ENCODE measurements around the gene HES3. TPM values are rescaled to one million over a fixed set of nuclear protein-coding genes. Genes with fewer than 3 reads are reported as not detected.

The HES3 gene
- total RNA-seq, 1 experiment from 2014 or later: not detected

DNA sequence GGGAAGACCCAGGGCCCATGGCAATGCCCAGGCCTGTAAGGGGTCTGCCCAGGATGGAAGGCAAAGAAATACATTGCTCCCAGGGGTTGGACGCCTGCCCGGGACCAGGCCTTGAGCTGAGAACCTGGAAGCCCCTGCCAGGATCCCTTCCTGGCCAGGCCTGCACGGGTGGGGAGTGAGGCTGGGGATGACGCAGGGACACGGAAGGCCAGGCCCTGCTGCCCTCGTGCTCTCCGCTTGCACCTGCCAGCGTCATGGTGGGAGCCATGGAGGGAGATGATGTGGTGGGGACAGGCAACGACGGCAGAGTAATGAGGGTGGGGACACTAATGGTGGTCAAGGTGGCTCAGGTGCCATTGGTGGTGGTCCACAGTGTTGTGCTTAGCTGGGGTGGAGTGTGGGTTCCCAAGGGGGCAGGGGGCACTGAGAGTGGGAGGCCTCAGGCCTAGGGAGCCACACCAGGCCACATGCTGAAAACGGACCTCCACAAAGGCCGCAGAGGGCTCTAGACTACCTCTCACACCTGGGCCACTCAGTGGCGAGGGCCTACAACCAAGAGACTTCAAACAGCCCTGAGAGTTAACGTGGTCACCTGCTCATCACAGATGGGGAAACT lies 4.3 kb downstream of the HES3 start:
- Histone ChIP-seq H3K27me3 (ENCODE audit: insufficient read depth, low read length) (no peaks in the 10 kb centered on the region), H3K27ac (ENCODE audit: low read depth, low read length) (no peak overlapping the region; the same call in 1 of the 2 replicates), H3K9me2 (ENCODE audit: insufficient read depth) (no peaks in the 10 kb centered on the region), H2AFZ (ENCODE audit: low read depth, low read length, poor library complexity, severe bottlenecking) (no peak overlapping the region), H3K9me3 (ENCODE audit: control insufficient read depth in 1 of 2, insufficient read depth in 1 of 2, low read depth in 1 of 2, low read length in 2 of 2) (no peaks in the 10 kb centered on the region), H3K36me3 (ENCODE audit: control insufficient read depth in 1 of 2, insufficient read depth in 2 of 2, low read length in 2 of 2) (no peaks in the 10 kb centered on the region), H4K20me1 (ENCODE audit: insufficient read depth) (no peaks in the 10 kb centered on the region), H3K4me1 (ENCODE audit: control insufficient read depth in 1 of 2, insufficient read depth in 2 of 2, low read length in 2 of 2) (peaks cover 17 to 34% of the 10 kb centered on the region in 2 experiments; a peak in 3 of 4 replicates), H3K9ac (ENCODE audit: low read length) (no peak overlapping the region), H3K4me2 (ENCODE audit: low read length) (peak overlapping the region; percentile 90), H3K4me3 (replicated peaks in 1 of 2; ENCODE audit: low read depth in 1 of 2, low read length in 2 of 2) (peak overlapping the region in 1 of 2 experiments; percentile 53; a peak in 1 of 4 replicates), H3K79me2 (ENCODE audit: insufficient read depth, low read length) (no peaks in the 10 kb centered on the region)
- BruUV-seq (replicated peaks): no TSS peak
- CTCF ChIA-PET: interaction anchor here (1.1 to 5.0 kb wide), 5 partner anchors 10 to 191 kb away, joined by 3 to 39 read pairs (median 6); partner anchors contain the start of gene ICMT
- ATAC-seq (no peak), DNase-seq (ENCODE audit: low read depth, low spot score) (no peak)
- RAD21 ChIA-PET (ENCODE audit: low non-redundant PET in 1 of 2, low total read pairs in 2 of 2, uncharacterized antibody in 2 of 2, unreplicated experiment in 2 of 2): interaction anchor here in 1 of 2 experiments (2.8 kb wide), 1 partner anchor 96 kb away, joined by 10 read pairs; no protein-coding TSS in a partner anchor
- intact Hi-C loops (cut with micrococcal nuclease): loop anchor here (5.0 kb wide), 1 partner anchor 959 kb away; no protein-coding TSS in a partner anchor
- POLR2A ChIA-PET: no interaction called here
- TF ChIP-seq SIN3A (IDR thresholded peaks at IDR 0.05; ENCODE audit: low read depth): no peak
- no peak for TF ChIP-seq CBX3 (IDR thresholded peaks at IDR 0.05; ENCODE audit: low read depth)
- TF ChIP-seq, protein P1, sequence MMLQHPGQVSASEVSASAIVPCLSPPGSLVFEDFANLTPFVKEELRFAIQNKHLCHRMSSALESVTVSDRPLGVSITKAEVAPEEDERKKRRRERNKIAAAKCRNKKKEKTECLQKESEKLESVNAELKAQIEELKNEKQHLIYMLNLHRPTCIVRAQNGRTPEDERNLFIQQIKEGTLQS (IDR thresholded peaks at IDR 0.05): no peak
- no peak for TF ChIP-seq EZH2 (IDR thresholded peaks at IDR 0.05)
- TF ChIP-seq POLR2AphosphoS5 (IDR thresholded peaks at IDR 0.05; ENCODE audit: low read depth, low read length): no peak
- no peak for TF ChIP-seq ZNF274 (IDR thresholded peaks at IDR 0.05; ENCODE audit: low read depth, low read length)

DNA sequence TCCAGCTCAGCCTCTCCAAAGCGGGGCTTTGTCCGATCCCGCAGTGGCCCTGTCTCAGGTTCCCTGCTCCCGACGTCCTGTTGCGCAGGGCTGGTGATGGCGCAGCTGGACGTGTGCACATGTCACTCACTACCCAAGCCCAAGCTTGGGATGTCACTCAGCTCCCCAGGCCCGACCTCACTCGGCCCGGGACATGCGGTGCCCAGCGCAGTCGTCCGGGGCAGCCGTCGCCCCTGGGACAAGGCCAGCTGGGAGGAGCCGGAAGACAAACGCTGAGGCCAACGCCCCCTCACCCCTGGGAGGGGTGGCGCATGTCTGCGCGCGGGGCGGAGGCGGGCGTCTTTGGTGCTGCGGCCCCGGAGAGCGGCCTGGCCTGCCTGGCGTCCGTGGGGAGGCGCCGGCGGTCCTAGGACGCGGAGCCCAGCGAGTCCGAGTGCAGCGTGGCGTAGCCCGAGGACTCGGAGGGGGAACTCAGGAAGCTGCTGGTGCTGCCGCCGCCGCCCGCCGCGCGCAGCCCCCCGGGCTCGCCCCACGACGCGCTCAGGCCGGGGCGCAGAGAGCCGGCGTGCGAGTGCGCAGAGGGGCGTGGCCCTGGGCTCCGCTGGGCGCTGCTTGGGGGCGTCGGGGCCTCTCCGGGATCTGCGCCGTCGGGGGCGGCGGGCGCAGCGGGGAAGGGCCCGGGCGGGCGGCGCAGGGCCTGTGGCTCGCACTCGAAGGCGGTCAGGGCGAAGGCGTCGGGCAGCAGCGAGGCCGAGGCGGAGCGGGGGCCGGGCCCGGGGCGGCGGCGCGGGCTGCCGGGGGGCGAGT lies 5.2 kb downstream of the HES3 start:
- no peaks in the 10 kb centered on the region for H3K27me3 ChIP-seq (ENCODE audit: insufficient read depth, low read length)
- no peaks in the 10 kb centered on the region for H3K36me3 ChIP-seq (ENCODE audit: control insufficient read depth in 1 of 2, insufficient read depth in 2 of 2, low read length in 2 of 2)
- peak overlapping the region; percentile 38; the same call in 1 of the 2 replicates for H3K27ac ChIP-seq (ENCODE audit: low read depth, low read length)
- H3K4me3 ChIP-seq (replicated peaks in 1 of 2; ENCODE audit: low read depth in 1 of 2, low read length in 2 of 2): peak overlapping the region; percentile 10 to 53
- H3K9me2 ChIP-seq (ENCODE audit: insufficient read depth): no peaks in the 10 kb centered on the region
- H3K4me1 ChIP-seq (ENCODE audit: control insufficient read depth in 1 of 2, insufficient read depth in 2 of 2, low read length in 2 of 2): peaks cover 17 to 34% of the 10 kb centered on the region in 2 experiments; a peak in 3 of 4 replicates
- H2AFZ ChIP-seq (ENCODE audit: low read depth, low read length, poor library complexity, severe bottlenecking): no peak overlapping the region
- H4K20me1 ChIP-seq (ENCODE audit: insufficient read depth): no peaks in the 10 kb centered on the region
- POLR2A ChIA-PET: no interaction called here
- intact Hi-C loops (cut with micrococcal nuclease): loop anchor here (5.0 kb wide), 1 partner anchor 958 kb away; no protein-coding TSS in a partner anchor
- BruUV-seq (replicated peaks): no TSS peak
- peak; percentile 50 for ATAC-seq
- RAD21 ChIA-PET (ENCODE audit: low non-redundant PET in 1 of 2, low total read pairs in 2 of 2, uncharacterized antibody in 2 of 2, unreplicated experiment in 2 of 2): no interaction called here
- peak; percentile 91 for TF ChIP-seq EGR1 (IDR thresholded peaks at IDR 0.05; ENCODE audit: low read depth)
- no peak for TF ChIP-seq ELF1 (IDR thresholded peaks at IDR 0.05; ENCODE audit: borderline replicate concordance, low read depth)
- no peak for TF ChIP-seq ZNF274 (IDR thresholded peaks at IDR 0.05; ENCODE audit: low read depth, low read length)
- peak; percentile 60 for TF ChIP-seq POLR2AphosphoS5 (IDR thresholded peaks at IDR 0.05; ENCODE audit: low read depth, low read length)
- TF ChIP-seq, protein P2, sequence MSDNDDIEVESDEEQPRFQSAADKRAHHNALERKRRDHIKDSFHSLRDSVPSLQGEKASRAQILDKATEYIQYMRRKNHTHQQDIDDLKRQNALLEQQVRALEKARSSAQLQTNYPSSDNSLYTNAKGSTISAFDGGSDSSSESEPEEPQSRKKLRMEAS (IDR thresholded peaks at IDR 0.05): peak; percentile 76
- TF ChIP-seq ZFX (IDR thresholded peaks at IDR 0.05): peak; percentile 56; the same call in 1 of the 2 replicates
- TF ChIP-seq, protein P1 (IDR thresholded peaks at IDR 0.05): no peak
- no peak for TF ChIP-seq SIN3A (IDR thresholded peaks at IDR 0.05; ENCODE audit: low read depth)
- TF ChIP-seq TCF7L2 (IDR thresholded peaks at IDR 0.05; ENCODE audit: borderline replicate concordance, extremely low read depth, insufficient read depth, insufficient read length): peak; percentile 38
- peak; percentile 41 for DNase-seq (ENCODE audit: low read depth, low spot score)
- CTCF ChIA-PET: interaction anchor here (0.8 to 5.0 kb wide), 7 partner anchors 10 to 222 kb away, joined by 3 to 39 read pairs (median 5); no protein-coding TSS in a partner anchor
- peak overlapping the region; percentile 90 for H3K4me2 ChIP-seq (ENCODE audit: low read length)
- no peaks in the 10 kb centered on the region for H3K79me2 ChIP-seq (ENCODE audit: insufficient read depth, low read length)
- H3K9me3 ChIP-seq (ENCODE audit: control insufficient read depth in 1 of 2, insufficient read depth in 1 of 2, low read depth in 1 of 2, low read length in 2 of 2): no peaks in the 10 kb centered on the region
- H3K9ac ChIP-seq (ENCODE audit: low read length): peak overlapping the region; percentile 36
